Fibroblast of lung (primary cell): Measurements from ENCODE around the gene TPD52L2. TPM values are rescaled to one million over a fixed set of nuclear protein-coding genes. Genes with fewer than 3 reads are reported as not detected.

Source experiments
- DNase-seq, 2 donors: peaks; one replicate each; pipeline versions ENCODE4 v3.0.0 to v3.0.0-alpha.2; 2010; ENCODE audit warnings: low read depth in 2 of 2
- H2AFZ ChIP-seq: 2 replicates; pipeline ENCODE4 v1.5.1; 2012; ENCODE audit warnings: low read length, control low read depth, inconsistent platforms
- H3K27ac ChIP-seq: 2 replicates; pipeline ENCODE4 v1.5.1; 2011; ENCODE audit warnings: low read length, control low read depth; ENCODE audit not compliant: insufficient read depth
- H3K27me3 ChIP-seq: 2 replicates; pipeline ENCODE4 v1.5.1; 2011; ENCODE audit warnings: mild to moderate bottlenecking, low read length; ENCODE audit not compliant: control insufficient read depth, insufficient read depth
- H3K36me3 ChIP-seq: 2 replicates; pipeline ENCODE4 v1.5.1; 2011; ENCODE audit warnings: low read length; ENCODE audit not compliant: control insufficient read depth, insufficient read depth
- H3K4me1 ChIP-seq: 2 replicates; pipeline ENCODE4 v1.5.1; 2011; ENCODE audit warnings: low read length; ENCODE audit not compliant: control insufficient read depth, insufficient read depth; ENCODE audit errors: extremely low read depth
- H3K4me2 ChIP-seq: 2 replicates; pipeline ENCODE4 v1.5.1; 2011; ENCODE audit warnings: low read length, control low read depth; ENCODE audit not compliant: insufficient read depth; ENCODE audit errors: extremely low read depth
- H3K4me3 ChIP-seq, 4 experiments: fragments of 200-600 bp in 1 of 4; sonication (generic) in 1 of 4; replicated peaks in 1 of 4; 2 replicates each; pipeline ENCODE4 v1.5.1; 2011 to 2016; ENCODE audit warnings: low read length in 4 of 4, low read depth in 3 of 4, mild to moderate bottlenecking in 3 of 4, control low read depth in 2 of 4, inconsistent platforms in 1 of 4, mixed read lengths in 1 of 4; ENCODE audit not compliant: insufficient read depth in 1 of 4; ENCODE audit errors: control extremely low read depth in 1 of 4
- H3K79me2 ChIP-seq: 2 replicates; pipeline ENCODE4 v1.5.1; 2012; ENCODE audit warnings: mild to moderate bottlenecking, low read length, inconsistent platforms; ENCODE audit not compliant: control insufficient read depth, insufficient read depth
- H3K9ac ChIP-seq: 2 replicates; pipeline ENCODE4 v1.5.1; 2011; ENCODE audit warnings: mild to moderate bottlenecking, low read length, control low read depth; ENCODE audit not compliant: insufficient read depth
- H3K9me3 ChIP-seq: 2 replicates; pipeline ENCODE4 v1.5.1; 2012; ENCODE audit warnings: low read depth, low read length; ENCODE audit not compliant: control insufficient read depth, insufficient read depth
- H4K20me1 ChIP-seq: 2 replicates; pipeline ENCODE4 v1.5.1; 2011; ENCODE audit warnings: low read length; ENCODE audit not compliant: control insufficient read depth, insufficient read depth; ENCODE audit errors: extremely low read depth
- CTCF ChIP-seq, 2 donors: IDR thresholded peaks in 1 of 2; conservative IDR thresholded peaks in 1 of 2; 1 replicate in 1 of 2; 2 replicates in 1 of 2; pipeline ENCODE4 v1.5.1; 2011 to 2012; ENCODE audit warnings: low read length in 2 of 2, control low read depth in 1 of 2, inconsistent platforms in 1 of 2, low read depth in 1 of 2, mild to moderate bottlenecking in 1 of 2
- EZH2 ChIP-seq: IDR thresholded peaks from 2 replicates; pipeline ENCODE4 v1.5.1; 2012; ENCODE audit warnings: low read length, control low read depth, mild to moderate bottlenecking; ENCODE audit errors: missing control alignments
- polyA plus RNA-seq, 2 donors: library from polyadenylated mRNA; depleted of rRNA in 1 of 2; stranded (reverse) in 1 of 2; unstranded in 1 of 2; fragments of >200 nt; gene quantifications; 2 replicates each; pipeline ENCODE4 v1.2.1, GENCODE V29; 2011 to 2012; ENCODE audit warnings: missing spikeins in 1 of 2
- total RNA-seq: library from RNA; depleted of rRNA; stranded (reverse); fragments of >200 nt; gene quantifications from 2 replicates; pipeline ENCODE4 v1.2.1, GENCODE V29; 2014

The TPD52L2 gene
- total and polyA plus RNA-seq, 2 donors (not counting 1 experiment from before 2014, with no cell fraction given) = 123 to 212 TPM

DNA sequence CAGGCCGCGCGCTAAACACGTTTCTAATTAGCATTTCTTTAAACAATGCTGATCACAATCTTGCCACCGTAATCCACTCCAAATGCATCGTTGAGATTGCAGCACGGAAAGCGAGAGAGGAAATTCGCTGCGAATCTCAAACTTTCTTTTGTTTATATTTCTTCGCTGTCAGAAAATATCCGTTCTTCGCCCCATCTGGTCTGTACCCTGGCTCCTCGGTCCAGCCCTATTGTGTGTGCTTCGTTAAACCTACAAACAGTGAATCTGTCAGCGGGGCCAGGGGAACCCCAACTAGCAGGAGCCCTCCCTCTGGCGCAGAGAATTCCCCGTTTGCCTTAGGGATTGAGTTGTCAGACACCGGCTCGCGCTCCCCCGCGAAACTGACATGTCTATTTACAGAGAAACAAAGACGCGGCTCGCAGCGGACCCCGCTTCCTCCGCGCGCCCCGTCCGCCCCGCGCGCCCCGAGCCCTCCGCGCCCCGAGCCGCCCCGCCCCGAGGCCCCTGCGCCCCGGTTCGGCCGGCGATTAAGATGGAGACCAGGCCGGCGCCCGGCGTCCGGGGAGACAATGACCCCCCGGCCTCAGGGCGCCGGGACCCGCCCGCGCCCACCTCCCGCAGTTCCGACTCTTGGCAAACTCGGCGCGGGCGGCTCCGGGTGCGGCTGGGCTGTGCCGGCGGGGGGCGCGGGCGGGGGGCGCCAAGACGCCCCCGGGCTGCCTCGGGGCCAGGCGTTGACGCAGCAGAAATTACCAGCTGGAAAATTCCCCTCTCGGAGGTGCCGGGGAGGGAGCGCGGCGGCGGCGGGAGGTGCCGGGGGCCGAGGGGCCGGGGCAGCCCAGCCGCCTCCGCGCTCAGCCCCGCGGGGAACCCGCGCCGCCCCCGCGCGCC is 34.9 kb upstream of the TPD52L2 start:
- H3K79me2 ChIP-seq = no peaks in the 10 kb centered on the region
- DNase-seq = peak in 1 of 2 donors; percentile 31
- peak overlapping the region; percentile 44 for H3K4me2 ChIP-seq
- no peaks in the 10 kb centered on the region for H4K20me1 ChIP-seq
- H3K9ac ChIP-seq = no peak overlapping the region
- peaks cover 10% of the 10 kb centered on the region for H3K4me1 ChIP-seq
- no peak overlapping the region for H3K27ac ChIP-seq
- TF ChIP-seq CTCF (conservative IDR thresholded peaks at IDR 0.05 in 1 of 2, IDR thresholded peaks at IDR 0.05 in 1 of 2; ENCODE audit: low read depth in 1 of 2, low read length in 2 of 2) (no peak), EZH2 (no peak)
- no peaks in the 10 kb centered on the region for H3K36me3 ChIP-seq
- peak overlapping the region; percentile 37 to 75 (median 60) for H3K4me3 ChIP-seq
- H3K9me3 ChIP-seq = no peaks in the 10 kb centered on the region
- H2AFZ ChIP-seq = no peak overlapping the region
- peaks cover 10% of the 10 kb centered on the region for H3K27me3 ChIP-seq

DNA sequence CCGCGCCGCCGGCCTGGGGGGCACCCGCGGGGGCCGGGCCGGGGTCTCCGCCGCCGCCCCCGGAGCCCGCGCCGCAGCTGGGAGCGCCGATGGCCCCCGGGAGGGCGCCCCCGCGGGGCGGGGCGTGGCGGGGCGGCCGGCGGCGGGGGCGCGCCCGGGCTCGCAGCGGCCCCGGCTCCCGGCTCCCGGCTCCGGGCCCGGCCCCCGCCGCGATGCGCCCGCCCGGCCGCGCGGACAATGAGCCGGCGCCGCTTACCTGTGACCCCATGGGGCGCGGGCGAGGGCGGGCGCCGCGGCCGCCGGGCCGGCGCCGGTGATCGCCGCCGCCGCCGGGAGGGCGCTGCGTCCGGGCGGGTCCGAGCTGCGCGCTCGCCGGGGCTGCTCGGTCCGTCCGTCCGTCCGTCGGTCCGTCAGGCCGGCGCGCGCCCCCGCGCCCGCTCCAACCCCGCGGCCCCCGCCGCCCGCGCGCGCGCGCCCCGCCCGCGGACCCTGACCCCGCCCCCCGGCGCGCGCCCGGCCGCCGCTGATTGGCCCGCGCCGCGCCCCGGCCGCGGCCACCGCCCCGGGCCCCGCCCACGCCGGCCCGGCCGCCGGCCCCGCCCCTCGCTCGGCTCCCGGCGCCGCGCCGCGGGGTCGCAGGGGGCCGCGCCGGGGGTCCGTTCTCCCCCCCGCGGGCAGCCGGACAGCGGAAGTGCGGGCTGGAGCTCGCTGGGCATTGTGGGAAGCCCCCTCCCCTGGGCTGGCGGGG is 34.1 kb upstream of the TPD52L2 start, which contains the start of gene ZBTB46:
TSS of gene ZBTB46 (minus strand) at position 424 of the 748 bp plus-strand sequence. CDS start 40,507 bp downstream, outside the sequence.
- peaks cover 10% of the 10 kb centered on the region for H3K27me3 ChIP-seq
- H3K27ac ChIP-seq = no peak within 1 kb of the TSS
- peak within 1 kb of the TSS; percentile 44 for H3K4me2 ChIP-seq
- H3K9me3 ChIP-seq = no peaks in the 10 kb centered on the region
- TF ChIP-seq EZH2 = no peak
- TF ChIP-seq CTCF (conservative IDR thresholded peaks at IDR 0.05 in 1 of 2, IDR thresholded peaks at IDR 0.05 in 1 of 2; ENCODE audit: low read depth in 1 of 2, low read length in 2 of 2) = no peak
- no peaks in the 10 kb centered on the region for H3K36me3 ChIP-seq
- no peak within 1 kb of the TSS for H3K9ac ChIP-seq
- H3K4me1 ChIP-seq = peaks cover 12% of the 10 kb centered on the region
- DNase-seq = peak; percentile 42 to 49
- no peak within 1 kb of the TSS for H2AFZ ChIP-seq
- no peaks in the 10 kb centered on the region for H3K79me2 ChIP-seq
- no peaks in the 10 kb centered on the region for H4K20me1 ChIP-seq
- H3K4me3 ChIP-seq = peak within 1 kb of the TSS; percentile 37 to 75 (median 60)

DNA sequence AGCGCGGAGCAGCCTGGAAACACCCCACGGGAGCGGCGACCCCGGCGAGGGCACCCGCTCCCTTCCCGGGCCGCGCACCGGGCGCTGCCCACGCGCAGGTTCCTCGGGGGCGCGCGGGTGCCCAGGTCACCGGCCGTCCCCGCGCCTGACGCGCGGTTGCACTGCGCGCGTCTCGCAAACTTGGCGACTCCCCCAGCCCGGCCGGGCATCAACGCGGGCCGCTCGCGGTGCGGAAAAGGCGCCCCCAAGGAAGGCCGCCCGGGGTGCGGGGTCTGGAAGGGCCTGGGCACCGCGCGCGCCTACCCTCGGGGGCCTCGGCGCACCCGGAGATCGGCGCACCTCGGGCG is 33.5 kb upstream of the TPD52L2 start:
- no peak overlapping the region for H3K27ac ChIP-seq
- peaks cover 10% of the 10 kb centered on the region for H3K27me3 ChIP-seq
- no peaks in the 10 kb centered on the region for H4K20me1 ChIP-seq
- H3K9ac ChIP-seq = no peak overlapping the region
- no peak for DNase-seq
- H3K4me1 ChIP-seq = peaks cover 12% of the 10 kb centered on the region
- no peak overlapping the region for H2AFZ ChIP-seq
- TF ChIP-seq CTCF (conservative IDR thresholded peaks at IDR 0.05 in 1 of 2, IDR thresholded peaks at IDR 0.05 in 1 of 2; ENCODE audit: low read depth in 1 of 2, low read length in 2 of 2) (no peak), EZH2 (no peak)
- H3K79me2 ChIP-seq = no peaks in the 10 kb centered on the region
- H3K4me2 ChIP-seq = no peak overlapping the region
- peak overlapping the region in 2 of 4 experiments; percentile 6 to 42 for H3K4me3 ChIP-seq
- no peaks in the 10 kb centered on the region for H3K9me3 ChIP-seq
- no peaks in the 10 kb centered on the region for H3K36me3 ChIP-seq
